K562 (cell line): ENCODE data around the gene VSNL1.

Source experiments
- MAZ ChIP-seq, 2 experiments: fragments of 450-650 bp in 1 of 2; sonication (generic) in 1 of 2; formaldehyde crosslinking; IDR thresholded peaks in 1 of 2; conservative IDR thresholded peaks in 1 of 2; 2 replicates each; pipeline versions ENCODE4 v1.4.0 to v1.5.0; 2020; ENCODE audit warnings: mild to moderate bottlenecking in 1 of 2, missing genetic modification reagents in 1 of 2
- NCOA1 ChIP-seq: fragments of 450-650 bp; IDR thresholded peaks from 2 replicates; pipeline ENCODE4 v1.6.1; 2016; ENCODE audit warnings: low read depth
- POLR2A ChIP-seq: fragments of 450-650 bp; conservative IDR thresholded peaks from 2 replicates; pipeline ENCODE4 v1.6.1; 2016
- RAD21 ChIP-seq, 2 experiments: fragments of 250-450 bp in 1 of 2; fragments of 450-650 bp in 1 of 2; sonication (Bioruptor Pico) in 1 of 2; formaldehyde crosslinking in 1 of 2; IDR thresholded peaks in 1 of 2; conservative IDR thresholded peaks in 1 of 2; 2 replicates each; pipeline versions ENCODE4 v1.4.0 to v1.8.0; 2020 to 2022; ENCODE audit warnings: mild to moderate bottlenecking in 2 of 2, moderate library complexity in 1 of 2
- RBFOX2 ChIP-seq: fragments of 200-400 bp; formaldehyde crosslinking; IDR thresholded peaks from 2 replicates; pipeline ENCODE4 v1.6.1; 2017; ENCODE audit warnings: low read depth, mild to moderate bottlenecking, low read length, moderate library complexity
- SMARCC2 ChIP-seq: fragments of 450-650 bp; IDR thresholded peaks from 2 replicates; pipeline ENCODE4 v1.6.1; 2017; ENCODE audit warnings: antibody characterized with exemption, moderate library complexity, mild to moderate bottlenecking, low read depth
- SRF ChIP-seq, 2 experiments: fragments of 250-450, 450-650 bp in 1 of 2; sonication (Bioruptor Pico) in 1 of 2; sonication (generic) in 1 of 2; formaldehyde crosslinking; IDR thresholded peaks; 2 replicates each; pipeline versions ENCODE4 v1.5.0 to v1.5.1; 2020 to 2022; ENCODE audit warnings: mild to moderate bottlenecking in 1 of 2, missing genetic modification reagents in 1 of 2
- TBP ChIP-seq: optimal IDR thresholded peaks from 2 replicates; pipeline ENCODE3; 2011; ENCODE audit warnings: low read depth, low read length, improper control_type of control experiment
- TCF7L2 ChIP-seq: fragments of 150-350 bp; IDR thresholded peaks from 2 replicates; pipeline ENCODE4 v1.6.1; 2016; ENCODE audit warnings: low read depth, mild to moderate bottlenecking, low read length, moderate library complexity
- TOE1 ChIP-seq, 2 experiments: fragments of 450-650 bp in 1 of 2; sonication (generic) in 1 of 2; formaldehyde crosslinking in 1 of 2; IDR thresholded peaks; 2 replicates each; pipeline versions ENCODE4 v1.7.1 to v1.8.0; 2016 to 2022; ENCODE audit warnings: borderline replicate concordance in 2 of 2, mild to moderate bottlenecking in 2 of 2, antibody characterized with exemption in 1 of 2, inconsistent platforms in 1 of 2, low read depth in 1 of 2, missing genetic modification reagents in 1 of 2, moderate library complexity in 1 of 2
- TF ChIP-seq, protein P1 (sequence below): IDR thresholded peaks from 2 replicates; pipeline ENCODE4 v1.6.1; 2016; ENCODE audit warnings: missing genetic modification characterization, missing compliant biosample characterization
- TF ChIP-seq, protein P2 (sequence below), 3 experiments: IDR thresholded peaks in 2 of 3; conservative IDR thresholded peaks in 1 of 3; 2 replicates each; pipeline ENCODE4 v1.5.1; 2011 to 2012; ENCODE audit warnings: low read length in 3 of 3, mild to moderate bottlenecking in 3 of 3, control low read depth in 2 of 3, improper control_type of control experiment in 1 of 3, inconsistent platforms in 1 of 3, low read depth in 1 of 3, mixed read lengths in 1 of 3, moderate library complexity in 1 of 3; ENCODE audit not compliant: insufficient read depth in 2 of 3

DNA sequence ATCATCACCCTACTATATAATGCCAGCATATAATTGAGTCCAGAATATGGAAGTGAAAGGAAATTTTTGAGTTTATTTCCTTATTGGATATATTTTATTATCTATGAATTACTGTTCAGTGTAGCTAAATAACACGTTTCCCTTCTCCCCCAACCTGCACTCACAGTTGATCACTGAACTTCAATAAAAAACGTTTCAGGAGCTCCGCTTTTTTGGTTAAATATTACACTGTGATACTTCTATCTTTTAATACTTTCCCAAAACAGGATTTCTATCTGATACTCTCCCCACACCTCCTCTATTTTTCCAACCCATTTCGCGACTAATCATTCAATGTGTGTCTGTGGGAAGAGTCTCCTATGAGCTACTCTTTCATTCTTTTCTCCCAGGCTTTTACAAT lies 7.2 kb downstream of the VSNL1 start:
- TF ChIP-seq RAD21 (CRISPR knock-in tag; conservative IDR thresholded peaks at IDR 0.05 in 1 of 2, IDR thresholded peaks at IDR 0.05 in 1 of 2) (no peak), POLR2A (no peak), RBFOX2 (no peak), TOE1 (IDR thresholded peaks at IDR 0.05; ENCODE audit: borderline replicate concordance) (no peak), TOE1 (CRISPR knock-in tag; IDR thresholded peaks at IDR 0.05; ENCODE audit: borderline replicate concordance, low read depth) (no peak), MAZ (CRISPR knock-in tag; conservative IDR thresholded peaks at IDR 0.05 in 1 of 2, IDR thresholded peaks at IDR 0.05 in 1 of 2) (no peak), NCOA1 (no peak), TCF7L2 (no peak), SRF (CRISPR knock-in tag; IDR thresholded peaks at IDR 0.05) (no peak), TBP (no peak), SMARCC2 (no peak)
- TF ChIP-seq, protein P1, sequence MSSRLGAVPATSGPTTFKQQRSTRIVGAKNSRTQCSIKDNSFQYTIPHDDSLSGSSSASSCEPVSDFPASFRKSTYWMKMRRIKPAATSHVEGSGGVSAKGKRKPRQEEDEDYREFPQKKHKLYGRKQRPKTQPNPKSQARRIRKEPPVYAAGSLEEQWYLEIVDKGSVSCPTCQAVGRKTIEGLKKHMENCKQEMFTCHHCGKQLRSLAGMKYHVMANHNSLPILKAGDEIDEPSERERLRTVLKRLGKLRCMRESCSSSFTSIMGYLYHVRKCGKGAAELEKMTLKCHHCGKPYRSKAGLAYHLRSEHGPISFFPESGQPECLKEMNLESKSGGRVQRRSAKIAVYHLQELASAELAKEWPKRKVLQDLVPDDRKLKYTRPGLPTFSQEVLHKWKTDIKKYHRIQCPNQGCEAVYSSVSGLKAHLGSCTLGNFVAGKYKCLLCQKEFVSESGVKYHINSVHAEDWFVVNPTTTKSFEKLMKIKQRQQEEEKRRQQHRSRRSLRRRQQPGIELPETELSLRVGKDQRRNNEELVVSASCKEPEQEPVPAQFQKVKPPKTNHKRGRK = no peak
- TF ChIP-seq, protein P2, sequence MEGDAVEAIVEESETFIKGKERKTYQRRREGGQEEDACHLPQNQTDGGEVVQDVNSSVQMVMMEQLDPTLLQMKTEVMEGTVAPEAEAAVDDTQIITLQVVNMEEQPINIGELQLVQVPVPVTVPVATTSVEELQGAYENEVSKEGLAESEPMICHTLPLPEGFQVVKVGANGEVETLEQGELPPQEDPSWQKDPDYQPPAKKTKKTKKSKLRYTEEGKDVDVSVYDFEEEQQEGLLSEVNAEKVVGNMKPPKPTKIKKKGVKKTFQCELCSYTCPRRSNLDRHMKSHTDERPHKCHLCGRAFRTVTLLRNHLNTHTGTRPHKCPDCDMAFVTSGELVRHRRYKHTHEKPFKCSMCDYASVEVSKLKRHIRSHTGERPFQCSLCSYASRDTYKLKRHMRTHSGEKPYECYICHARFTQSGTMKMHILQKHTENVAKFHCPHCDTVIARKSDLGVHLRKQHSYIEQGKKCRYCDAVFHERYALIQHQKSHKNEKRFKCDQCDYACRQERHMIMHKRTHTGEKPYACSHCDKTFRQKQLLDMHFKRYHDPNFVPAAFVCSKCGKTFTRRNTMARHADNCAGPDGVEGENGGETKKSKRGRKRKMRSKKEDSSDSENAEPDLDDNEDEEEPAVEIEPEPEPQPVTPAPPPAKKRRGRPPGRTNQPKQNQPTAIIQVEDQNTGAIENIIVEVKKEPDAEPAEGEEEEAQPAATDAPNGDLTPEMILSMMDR (IDR thresholded peaks at IDR 0.05 in 2 of 3, conservative IDR thresholded peaks at IDR 0.05 in 1 of 3; ENCODE audit: insufficient read depth in 2 of 3, low read depth in 1 of 3, low read length in 3 of 3) = no peak
